Activated T-helper 2 cell treated with anti-CD3 and anti-CD28 coated beads, Interferon-gamma antibody, Interleukin-2, Interleukin-4, amounts not matched to agents 10 μg/mL and 5 μg/mL and 100 μg/mL, durations not matched to agents 14 hours and 24 hours and 36 hours (primary cell): ENCODE results near the gene ZMYM5. TPM values are rescaled to one million over a fixed set of nuclear protein-coding genes. Genes with fewer than 3 reads are reported as not detected.
"Not testable (repeated sequence)": the region's sequence is repeated elsewhere in the genome, so short reads cannot be mapped to it uniquely, and the experiment has no call there.

ENCODE experiments used
- DNase-seq: peaks from one replicate; pipeline ENCODE4 v3.0.0; 2021; ENCODE audit warnings: low spot score
- H3K27ac Mint-ChIP-seq: one replicate; pipeline ENCODE4 v1.8.0; 2021; ENCODE audit warnings: mixed read lengths
- H3K27me3 Mint-ChIP-seq: one replicate; pipeline ENCODE4 v1.8.0; 2021; ENCODE audit warnings: low read depth, mixed read lengths
- H3K36me3 Mint-ChIP-seq: one replicate; pipeline ENCODE4 v1.8.0; 2021; ENCODE audit warnings: low read depth, mixed read lengths
- H3K4me1 Mint-ChIP-seq: one replicate; pipeline ENCODE4 v1.8.0; 2021; ENCODE audit warnings: low read depth, mixed read lengths
- H3K4me3 Mint-ChIP-seq: one replicate; pipeline ENCODE4 v1.8.0; 2021; ENCODE audit warnings: low read depth, mild to moderate bottlenecking, moderate library complexity, mixed read lengths
- H3K9me3 Mint-ChIP-seq: one replicate; pipeline ENCODE4 v1.8.0; 2021; ENCODE audit warnings: mixed read lengths
- intact Hi-C: fragments of 100-400 bp; cut with micrococcal nuclease; formaldehyde crosslinking; loops from one replicate; pipeline ENCODE4 v1.15.1; 2023
- total RNA-seq: library from RNA; stranded (reverse); gene quantifications from 2 replicates; pipeline ENCODE4 v1.2.3, GENCODE V29; 2022

ZMYM5 gene
- total RNA-seq = 13.7 and 16.1 TPM in 2 replicates

GRCh38 chr13:19863323-19864023 is at the start of gene ZMYM5:
ZMYM5 (minus strand) TSS chr13:19863649; CDS start chr13:19852180, 11,469 bp downstream.
- Mint-ChIP-seq H3K27me3 (no peaks in the 10 kb centered on the region), H3K4me1 (peaks cover 33% of the 10 kb centered on the region), H3K4me3 (peak within 1 kb of the TSS; percentile 98), H3K27ac (peak within 1 kb of the TSS; percentile 99), H3K36me3 (peaks cover 38% of the 10 kb centered on the region), H3K9me3 (no peaks in the 10 kb centered on the region)
- peak; percentile 96 for DNase-seq
- intact Hi-C loops = loop anchor here (1.0 to 5.0 kb wide), 5 partner anchors 80 to 151 kb away; no protein-coding TSS in a partner anchor

- H3K4me1 Mint-ChIP-seq = no peaks in the 10 kb centered on the region
- H3K9me3 Mint-ChIP-seq = no peaks in the 10 kb centered on the region
- no peaks in the 10 kb centered on the region for H3K36me3 Mint-ChIP-seq
- H3K27me3 Mint-ChIP-seq = no peaks in the 10 kb centered on the region
- intact Hi-C loops = no loop called here
- H3K27ac Mint-ChIP-seq = no peak overlapping the region
- DNase-seq = no peak
- no peak overlapping the region for H3K4me3 Mint-ChIP-seq
These were observed 47.1 kb upstream of the ZMYM5 start for GRCh38 chr13:19910336-19911072.

- H3K36me3 Mint-ChIP-seq = no peaks in the 10 kb centered on the region
- H3K27me3 Mint-ChIP-seq = no peaks in the 10 kb centered on the region
- no peaks in the 10 kb centered on the region for H3K9me3 Mint-ChIP-seq
- intact Hi-C loops = no loop called here
- H3K27ac Mint-ChIP-seq = no peak overlapping the region
- no peak overlapping the region for H3K4me3 Mint-ChIP-seq
- H3K4me1 Mint-ChIP-seq = no peaks in the 10 kb centered on the region
- no peak for DNase-seq
These were observed 45.0 kb upstream of the ZMYM5 start for GRCh38 chr13:19908350-19908986.

DNA sequence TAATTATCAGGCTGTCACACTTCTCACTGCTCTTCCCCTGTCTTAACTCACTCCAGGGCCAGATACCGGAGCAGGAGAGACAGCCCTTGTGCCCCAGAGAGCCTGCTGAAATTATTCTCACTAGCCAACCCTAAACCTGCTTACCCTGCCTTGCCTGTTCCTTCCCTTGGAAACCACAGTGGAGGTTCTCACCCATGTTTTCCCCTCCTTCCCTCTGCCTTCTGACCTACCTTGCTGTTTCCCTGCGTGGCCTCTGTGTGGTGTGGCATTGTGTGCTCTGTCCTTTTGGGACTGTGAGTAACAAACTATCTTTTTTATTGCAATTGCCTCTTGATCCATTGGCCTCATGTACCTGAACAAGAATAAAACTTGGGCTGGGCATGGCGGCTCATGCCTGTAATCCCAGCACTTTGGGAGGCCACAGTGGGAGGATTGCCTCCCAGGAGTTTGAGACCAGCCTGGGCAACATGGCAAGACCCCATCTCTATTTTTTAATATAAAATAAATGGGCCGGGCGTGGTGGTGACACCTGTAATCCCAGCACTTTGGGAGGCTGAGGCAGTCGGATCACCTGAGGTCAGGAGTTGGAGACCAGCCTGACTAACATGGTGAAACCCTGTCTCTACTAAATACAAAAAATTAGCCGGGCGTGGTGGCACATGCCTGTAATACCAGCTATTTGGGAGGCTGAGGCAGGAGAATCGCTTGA is 42.2 kb upstream of the ZMYM5 start:
- DNase-seq, H3K4me1 Mint-ChIP-seq, H3K27ac Mint-ChIP-seq, H3K27me3 Mint-ChIP-seq, intact Hi-C loops, H3K9me3 Mint-ChIP-seq, H3K36me3 Mint-ChIP-seq, H3K4me3 Mint-ChIP-seq: not testable (repeated sequence)

DNA sequence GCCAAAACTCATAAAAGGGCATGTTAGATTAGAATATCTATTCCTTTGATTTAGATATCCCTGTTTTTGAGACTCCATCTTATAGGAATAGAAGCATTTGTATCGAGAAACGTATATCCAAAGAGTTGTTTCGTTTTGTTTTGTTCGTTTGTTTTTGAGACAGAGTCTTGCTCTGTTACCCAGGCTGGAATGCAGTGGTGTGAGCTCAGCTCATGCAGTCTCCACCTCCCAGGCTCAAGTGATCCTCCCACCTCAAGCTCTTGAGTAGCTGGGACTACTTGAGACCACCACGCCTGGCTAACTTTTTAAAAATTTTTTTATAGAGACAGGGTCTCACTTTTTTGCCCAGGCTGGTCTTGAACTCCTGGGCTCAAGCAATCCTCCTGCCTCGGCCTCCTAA is 26.6 kb upstream of the ZMYM5 start:
- Mint-ChIP-seq H3K4me1 (no peaks in the 10 kb centered on the region), H3K27me3 (peaks cover 3% of the 10 kb centered on the region), H3K27ac (no peak overlapping the region), H3K9me3 (no peaks in the 10 kb centered on the region), H3K4me3 (no peak overlapping the region), H3K36me3 (no peaks in the 10 kb centered on the region)
- intact Hi-C loops = no loop called here
- DNase-seq = no peak

DNA sequence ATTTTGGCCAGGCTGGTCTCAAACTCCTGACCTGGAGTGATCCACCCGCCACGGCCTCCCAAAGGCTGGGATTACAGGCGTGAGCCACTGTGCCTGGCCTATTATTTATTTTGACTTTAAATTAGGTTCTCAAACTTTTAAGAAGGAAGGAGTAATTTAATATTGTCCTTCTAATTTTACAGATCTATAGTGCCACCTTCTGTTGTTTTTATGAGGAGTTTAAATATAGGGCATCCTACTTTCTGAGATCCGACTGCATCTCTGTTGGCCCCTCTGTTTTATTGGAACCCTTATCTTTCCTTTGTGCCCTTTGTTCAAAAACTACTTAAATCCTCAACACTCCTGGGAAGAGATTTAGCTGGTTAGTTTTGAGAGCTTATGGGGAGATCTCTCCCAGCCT is 25.4 kb upstream of the ZMYM5 start:
- intact Hi-C loops = no loop called here
- Mint-ChIP-seq H3K27me3 (peaks cover 3% of the 10 kb centered on the region), H3K4me3 (no peak overlapping the region), H3K36me3 (no peaks in the 10 kb centered on the region), H3K4me1 (no peaks in the 10 kb centered on the region), H3K27ac (no peak overlapping the region), H3K9me3 (no peaks in the 10 kb centered on the region)
- DNase-seq = no peak

DNA sequence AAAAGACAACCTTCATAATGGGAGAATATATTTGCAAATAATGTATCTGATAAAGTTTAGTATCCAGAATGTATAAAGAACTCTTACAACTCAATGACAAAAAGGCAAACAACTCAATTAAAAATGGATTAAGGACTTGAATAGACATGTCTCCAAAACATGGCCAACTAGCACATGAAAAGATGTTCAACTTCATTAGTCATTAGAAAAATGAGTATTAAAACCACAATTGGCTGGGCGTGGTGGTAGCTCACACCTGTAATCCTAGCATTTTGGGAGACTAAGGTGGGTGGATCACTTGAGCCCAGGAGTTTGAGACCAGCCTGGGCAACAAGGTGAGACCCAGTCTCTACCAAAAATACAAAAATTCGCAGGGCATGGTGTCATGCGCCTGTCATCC is 18.8 kb upstream of the ZMYM5 start:
- Mint-ChIP-seq H3K27me3 (peaks cover 4% of the 10 kb centered on the region), H3K27ac (no peak overlapping the region), H3K9me3 (no peaks in the 10 kb centered on the region), H3K4me3 (no peak overlapping the region), H3K4me1 (no peaks in the 10 kb centered on the region), H3K36me3 (no peaks in the 10 kb centered on the region)
- intact Hi-C loops = no loop called here
- DNase-seq = no peak

DNA sequence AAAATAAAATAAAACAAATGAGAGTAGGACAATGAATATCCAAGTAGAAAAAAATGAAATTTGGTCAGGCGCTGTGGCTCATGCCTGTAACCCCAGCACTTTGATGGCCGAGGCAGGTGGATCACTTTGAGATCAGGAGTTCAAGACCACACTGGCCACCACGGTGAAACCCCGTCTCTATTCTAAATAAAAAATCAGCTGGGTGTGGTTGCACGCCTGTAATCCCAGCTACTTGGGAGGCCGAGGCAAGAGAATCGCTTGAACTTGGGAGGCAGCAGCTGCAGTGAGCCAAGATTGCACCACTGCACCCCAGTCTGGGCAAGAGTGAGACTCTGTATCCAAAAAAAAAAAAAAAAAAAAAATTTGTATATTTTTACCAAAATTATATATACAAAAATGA is 18.2 kb upstream of the ZMYM5 start:
- no peak for DNase-seq
- Mint-ChIP-seq H3K36me3 (no peaks in the 10 kb centered on the region), H3K4me1 (no peaks in the 10 kb centered on the region), H3K9me3 (no peaks in the 10 kb centered on the region), H3K27ac (no peak overlapping the region), H3K4me3 (no peak overlapping the region), H3K27me3 (peaks cover 4% of the 10 kb centered on the region)
- intact Hi-C loops = no loop called here

GRCh38 chr13:19864746-19865309 is 1.4 kb upstream of the ZMYM5 start:
- intact Hi-C loops = loop anchor here (1.0 to 5.0 kb wide), 3 partner anchors 95 to 153 kb away; no protein-coding TSS in a partner anchor
- peak; percentile 65 for DNase-seq
- H3K36me3 Mint-ChIP-seq = peaks cover 27% of the 10 kb centered on the region
- H3K9me3 Mint-ChIP-seq = no peaks in the 10 kb centered on the region
- H3K27me3 Mint-ChIP-seq = no peaks in the 10 kb centered on the region
- H3K4me1 Mint-ChIP-seq = peaks cover 33% of the 10 kb centered on the region
- peak overlapping the region; percentile 79 for H3K4me3 Mint-ChIP-seq
- H3K27ac Mint-ChIP-seq = peak overlapping the region; percentile 92

DNA sequence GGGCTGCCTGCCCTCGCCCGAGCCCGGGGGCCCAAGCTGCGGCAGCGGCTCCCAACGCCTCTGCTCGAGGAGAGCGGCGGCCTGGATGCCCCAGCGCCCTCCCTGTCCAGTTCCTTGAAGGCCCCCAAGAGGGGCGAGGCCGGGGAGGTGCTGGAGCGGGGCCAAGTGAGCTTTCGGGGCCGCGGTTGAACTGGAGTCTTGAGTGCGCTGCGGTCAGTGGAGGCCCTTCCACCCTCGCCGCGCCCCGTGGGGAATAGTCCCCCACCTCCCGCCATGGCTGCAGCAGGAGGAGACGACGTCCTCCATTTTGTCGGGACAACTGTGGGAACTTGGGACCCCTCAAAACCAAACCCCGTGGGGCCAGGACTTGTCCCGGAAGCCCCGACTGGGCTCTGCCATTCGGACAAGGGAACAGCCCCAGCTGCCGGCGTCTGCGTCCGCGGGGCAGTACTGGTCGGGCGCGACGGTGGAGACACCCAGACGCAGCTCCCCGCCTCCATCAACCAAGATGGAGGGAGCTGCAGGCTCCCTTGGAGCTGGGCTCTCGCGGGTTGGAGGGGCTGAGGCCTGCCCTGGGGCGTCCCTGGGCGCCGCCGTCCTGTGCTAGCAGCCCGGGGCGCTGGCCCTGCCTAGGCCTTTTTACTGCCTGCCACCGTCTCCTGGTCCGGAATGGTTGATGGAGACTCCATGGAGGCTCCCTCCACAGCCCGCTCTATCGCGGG is 736 bp upstream of the ZMYM5 start:
- Mint-ChIP-seq H3K27me3 (no peaks in the 10 kb centered on the region), H3K36me3 (peaks cover 31% of the 10 kb centered on the region), H3K4me1 (peaks cover 33% of the 10 kb centered on the region), H3K4me3 (peak overlapping the region; percentile 79), H3K9me3 (no peaks in the 10 kb centered on the region), H3K27ac (peak overlapping the region; percentile 92)
- intact Hi-C loops = loop anchor here (1.0 to 5.0 kb wide), 3 partner anchors 96 to 152 kb away; no protein-coding TSS in a partner anchor
- DNase-seq = peak; percentile 67

DNA sequence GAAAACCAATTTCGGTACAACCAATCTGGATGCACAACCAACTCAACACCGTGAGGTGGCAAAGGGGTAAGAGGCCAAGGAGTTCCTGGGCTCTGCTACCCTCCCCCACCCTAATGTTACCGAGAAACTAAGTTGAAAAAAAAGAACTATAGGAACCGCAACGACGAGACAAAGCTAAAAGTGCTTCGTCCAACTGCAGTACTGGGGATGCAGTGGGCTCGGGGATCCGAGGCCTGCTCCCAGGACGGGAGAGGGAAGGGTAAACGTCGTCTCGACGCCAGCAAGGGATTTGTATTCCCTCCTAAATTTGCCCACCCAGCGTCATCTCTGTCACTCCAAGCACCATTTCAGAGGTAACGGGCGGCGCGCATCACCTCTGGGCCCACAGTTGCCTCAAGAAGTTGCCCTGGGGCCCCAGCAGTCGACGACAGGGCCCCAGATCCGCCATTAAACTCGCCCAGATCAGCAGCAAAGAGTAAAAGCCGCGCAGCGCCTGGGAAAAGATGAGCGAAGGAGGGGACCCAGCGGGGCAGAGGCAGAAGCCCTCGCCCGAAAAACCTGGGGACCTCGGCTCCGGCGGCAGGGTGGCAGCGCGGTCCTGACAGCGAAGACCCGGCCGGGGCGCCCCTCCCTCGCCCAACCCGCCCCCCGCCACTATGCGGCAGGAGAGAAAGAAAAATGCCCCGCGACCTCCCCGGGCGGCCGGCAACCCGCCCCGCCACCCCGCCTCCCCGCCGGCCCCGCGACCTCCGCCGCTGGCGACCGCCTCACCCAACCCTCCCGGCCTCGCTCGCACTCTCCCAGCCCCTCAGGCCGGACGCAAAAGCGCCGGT is 752 bp downstream of the ZMYM5 start:
- Mint-ChIP-seq H3K36me3 (peaks cover 44% of the 10 kb centered on the region), H3K9me3 (no peaks in the 10 kb centered on the region), H3K27ac (peak overlapping the region; percentile 99), H3K4me3 (peak overlapping the region; percentile 98), H3K4me1 (peaks cover 27% of the 10 kb centered on the region), H3K27me3 (no peaks in the 10 kb centered on the region)
- intact Hi-C loops = loop anchor here (1.0 to 5.0 kb wide), 5 partner anchors 79 to 229 kb away; partner anchors contain the start of gene MPHOSPH8
- DNase-seq = peak; percentile 41
